IMR-90 (cell line): ENCODE data around the gene SEPTIN10. TPM values are rescaled to one million over a fixed set of nuclear protein-coding genes. Genes with fewer than 3 reads are reported as not detected.

Experiments used
- ATAC-seq: fragments of 200-7000 bp; cut with Tn5 transposase; 2 replicates; pipeline ENCODE4 v1.9.1; 2020; ENCODE audit warnings: low read depth, mild to moderate bottlenecking, moderate library complexity
- BruUV-seq: library from RNA; stranded (reverse); fragments of 400-500 nt; replicated peaks from 2 replicates; lab custom pipeline; 2021; lab: Mats Ljungman, UMichigan
- CTCF ChIA-PET: fragments of 300-600 bp; formaldehyde crosslinking; extraction: SDS; loops from one replicate; lab custom pipeline; 2021; ENCODE audit warnings: antibody characterized with exemption; lab: Yijun Ruan, JAX
- POLR2A ChIA-PET: fragments of 300-600 bp; sonication (Branson Sonifier 250); formaldehyde crosslinking; loops from one replicate; lab custom pipeline; 2022; ENCODE audit warnings: antibody characterized with exemption; ENCODE audit not compliant: unreplicated experiment; lab: Charles Lee
- DNase-seq: peaks from one replicate; pipeline ENCODE4 v3.0.0; 2013
- H2AFZ ChIP-seq: replicated peaks from 2 replicates; pipeline ENCODE3; 2013; ENCODE audit warnings: low read length, mild to moderate bottlenecking; ENCODE audit not compliant: poor library complexity
- H2AK5ac ChIP-seq: 2 replicates; pipeline ENCODE4 v1.6.1; 2013; ENCODE audit warnings: low read depth, low read length, inconsistent platforms
- H2AK9ac ChIP-seq: replicated peaks from 2 replicates; pipeline ENCODE3; 2013; ENCODE audit warnings: mild to moderate bottlenecking, low read depth, low read length, moderate library complexity; ENCODE audit not compliant: poor library complexity
- H2BK120ac ChIP-seq: 2 replicates; pipeline ENCODE4 v1.6.1; 2013; ENCODE audit warnings: low read depth, low read length, inconsistent platforms
- H2BK15ac ChIP-seq: 3 replicates; pipeline ENCODE4 v1.6.1; 2013; ENCODE audit warnings: low read depth, low read length, inconsistent platforms
- H2BK20ac ChIP-seq: 2 replicates; pipeline ENCODE4 v1.6.1; 2013; ENCODE audit warnings: low read depth, mild to moderate bottlenecking, inconsistent platforms, low read length, moderate library complexity
- H2BK5ac ChIP-seq: 2 replicates; pipeline ENCODE4 v1.6.1; 2013; ENCODE audit warnings: mild to moderate bottlenecking, low read depth, low read length, inconsistent platforms; ENCODE audit not compliant: poor library complexity, severe bottlenecking
- H3K14ac ChIP-seq: replicated peaks from 2 replicates; pipeline ENCODE4 v1.6.1; 2013; ENCODE audit warnings: low read depth, low read length, inconsistent platforms
- H3K18ac ChIP-seq: 2 replicates; pipeline ENCODE4 v1.6.1; 2013; ENCODE audit warnings: low read depth, low read length, control low read depth
- H3K23ac ChIP-seq: 2 replicates; pipeline ENCODE4 v1.6.1; 2013; ENCODE audit warnings: low read depth, low read length, inconsistent platforms
- H3K27ac ChIP-seq: 2 replicates; pipeline ENCODE4 v1.5.1; 2013; ENCODE audit warnings: mild to moderate bottlenecking, control low read depth, low read length; ENCODE audit not compliant: insufficient read depth
- H3K27me3 ChIP-seq: 2 replicates; pipeline ENCODE4 v1.6.1; 2013; ENCODE audit warnings: low read length; ENCODE audit not compliant: control insufficient read depth, insufficient read depth
- H3K36me3 ChIP-seq: 2 replicates; pipeline ENCODE4 v1.6.1; 2013; ENCODE audit warnings: low read length, mixed read lengths; ENCODE audit not compliant: control insufficient read depth, insufficient read depth
- H3K4ac ChIP-seq: 2 replicates; pipeline ENCODE4 v1.6.1; 2013; ENCODE audit warnings: low read depth, low read length, inconsistent platforms
- H3K4me1 ChIP-seq: 2 replicates; pipeline ENCODE4 v1.6.1; 2013; ENCODE audit warnings: low read length, mixed read lengths; ENCODE audit not compliant: control insufficient read depth, insufficient read depth
- H3K4me2 ChIP-seq: 2 replicates; pipeline ENCODE4 v1.6.1; 2013; ENCODE audit warnings: low read depth, mild to moderate bottlenecking, control low read depth, low read length, moderate library complexity
- H3K4me3 ChIP-seq: 2 replicates; pipeline ENCODE4 v1.5.1; 2013; ENCODE audit warnings: low read depth, mild to moderate bottlenecking, control low read depth, low read length, moderate library complexity; ENCODE audit not compliant: insufficient read depth
- H3K56ac ChIP-seq: 2 replicates; pipeline ENCODE4 v1.6.1; 2013; ENCODE audit warnings: low read length, inconsistent platforms; ENCODE audit not compliant: insufficient read depth; ENCODE audit errors: extremely low read depth
- H3K79me1 ChIP-seq, 2 experiments: 2 replicates each; pipeline ENCODE4 v1.6.1; 2013; ENCODE audit warnings: low read length in 2 of 2, inconsistent platforms in 1 of 2, low read depth in 1 of 2
- H3K9ac ChIP-seq: 2 replicates; pipeline ENCODE4 v1.6.1; 2013; ENCODE audit warnings: low read depth, low read length, control low read depth
- H3K9me1 ChIP-seq: 2 replicates; pipeline ENCODE4 v1.6.1; 2013; ENCODE audit warnings: low read length, inconsistent platforms; ENCODE audit not compliant: insufficient read depth
- H3K9me3 ChIP-seq: 2 replicates; pipeline ENCODE4 v1.6.1; 2013; ENCODE audit warnings: low read length; ENCODE audit not compliant: control insufficient read depth, insufficient read depth
- H4K20me1 ChIP-seq: 2 replicates; pipeline ENCODE4 v1.6.1; 2013; ENCODE audit warnings: low read length, inconsistent platforms; ENCODE audit not compliant: insufficient read depth
- H4K5ac ChIP-seq: 2 replicates; pipeline ENCODE4 v1.6.1; 2013; ENCODE audit warnings: mild to moderate bottlenecking, low read depth, low read length, control low read depth
- H4K8ac ChIP-seq, 2 experiments: 2 replicates each; pipeline ENCODE4 v1.6.1; 2013; ENCODE audit warnings: low read depth in 2 of 2, low read length in 2 of 2, control low read depth in 1 of 2, inconsistent platforms in 1 of 2
- H4K91ac ChIP-seq: 2 replicates; pipeline ENCODE4 v1.6.1; 2013; ENCODE audit warnings: low read depth, low read length, inconsistent platforms; ENCODE audit not compliant: insufficient read depth
- BHLHE40 ChIP-seq: fragments of 150-350 bp; IDR thresholded peaks from 2 replicates; pipeline ENCODE4 v1.6.1; 2016; ENCODE audit warnings: mild to moderate bottlenecking, low read depth, low read length
- POLR2A ChIP-seq: IDR thresholded peaks from 2 replicates; pipeline ENCODE4 v1.6.1; 2012; ENCODE audit warnings: mild to moderate bottlenecking, low read depth, low read length
- RAD21 ChIP-seq: IDR thresholded peaks from 2 replicates; pipeline ENCODE4 v1.6.1; 2012; ENCODE audit warnings: low read length, improper control_type of control experiment
- RFX5 ChIP-seq: IDR thresholded peaks from 2 replicates; pipeline ENCODE4 v1.8.0; 2012; ENCODE audit warnings: low read depth, mild to moderate bottlenecking, low read length, moderate library complexity
- WGBS, 2 experiments: methylation state at CpG; one replicate each; pipeline versions ENCODE4 v1.1.5 to v1.1.7; 2013; ENCODE audit warnings: missing lambda C conversion rate in 2 of 2; ENCODE audit not compliant: insufficient read length in 1 of 2; ENCODE audit errors: extremely low coverage in 2 of 2; 5-methylcytosine and 5-hydroxymethylcytosine counted together
- dilution Hi-C: fragments of 300-500 bp; cut with HindIII; formaldehyde crosslinking; loops from one replicate; pipeline ENCODE4 v1.14.3; 2018; ENCODE audit warnings: low sequenced_read_pairs; ENCODE audit not compliant: unreplicated experiment
- in situ Hi-C: fragments of 300-500 bp; cut with MboI; formaldehyde crosslinking; loops from 3 replicates; pipeline ENCODE4 v1.14.3; 2019; ENCODE audit warnings: low sequenced_read_pairs, inconsistent platforms, mixed read lengths
- intact Hi-C: fragments of 100-400 bp; cut with micrococcal nuclease; formaldehyde crosslinking; loops from 2 replicates; pipeline ENCODE4 v1.10.0; 2022
- polyA plus RNA-seq, 3 experiments: library from polyadenylated mRNA; depleted of rRNA; stranded (reverse); fragments of >200 nt; gene quantifications; 2 replicates each; pipeline ENCODE4 v1.2.3, GENCODE V29; 2012; ENCODE audit warnings: low replicate concordance in 1 of 3
- total RNA-seq: library from RNA; depleted of rRNA; stranded (reverse); fragments of >200 nt; gene quantifications from 2 replicates; pipeline ENCODE4 v1.2.3, GENCODE V29; 2012
- TF ChIP-seq, protein P1 (sequence below): fragments of 150-350 bp; IDR thresholded peaks from 2 replicates; pipeline ENCODE4 v1.6.1; 2016; ENCODE audit warnings: low read depth, mild to moderate bottlenecking, low read length, moderate library complexity, borderline replicate concordance
- TF ChIP-seq, protein P2 (sequence below): fragments of 150-350 bp; IDR thresholded peaks from 2 replicates; pipeline ENCODE4 v1.6.1; 2017; ENCODE audit warnings: mild to moderate bottlenecking, antibody characterized with exemption, low read length, low read depth

The SEPTIN10 gene
- total and polyA plus RNA-seq, 2 of the 4 experiments (the other 2 are of a cell fraction): 55.4 to 82.6 TPM

DNA sequence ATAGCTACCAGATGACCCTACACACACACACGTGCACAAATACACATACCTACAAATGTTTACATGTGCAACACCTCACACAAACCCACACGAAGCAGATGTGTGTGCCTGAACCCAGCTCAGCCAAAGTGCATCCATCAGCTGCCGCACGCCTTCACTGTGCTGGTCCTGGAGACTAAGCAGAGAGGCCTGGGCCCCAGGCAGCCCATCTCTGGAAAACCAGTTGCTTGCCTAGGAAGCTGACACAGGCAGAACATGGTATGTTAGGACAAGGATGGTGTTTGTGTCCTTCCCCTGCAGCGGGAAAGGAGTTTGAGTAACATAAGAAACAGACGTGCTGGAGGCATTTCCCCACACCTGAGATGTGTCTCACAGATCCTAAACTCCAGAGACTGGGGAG, 86.7 kb downstream of the SEPTIN10 start:
- no peak overlapping the region for H3K4me2 ChIP-seq
- no peak overlapping the region for H2BK15ac ChIP-seq
- dilution Hi-C loops: no loop called here

More for the DNA sequence above, 86.7 kb downstream of the SEPTIN10 start:
- no peaks in the 10 kb centered on the region; the same call in 1 of the 2 replicates for H3K4me1 ChIP-seq
- H4K8ac ChIP-seq: no peak overlapping the region
- in situ Hi-C loops (no loop called here), intact Hi-C loops (no loop called here)
- no peaks in the 10 kb centered on the region for H3K9me3 ChIP-seq
- no peak overlapping the region for H3K4ac ChIP-seq
- ChIA-PET CTCF (interaction anchor here (0.6 kb wide), 1 partner anchor 69 kb away, joined by 5 read pairs; no protein-coding TSS in a partner anchor), POLR2A (no interaction called here)
- H3K27ac ChIP-seq: no peak overlapping the region
- no peak overlapping the region for H3K4me3 ChIP-seq
- TF ChIP-seq, protein P1, sequence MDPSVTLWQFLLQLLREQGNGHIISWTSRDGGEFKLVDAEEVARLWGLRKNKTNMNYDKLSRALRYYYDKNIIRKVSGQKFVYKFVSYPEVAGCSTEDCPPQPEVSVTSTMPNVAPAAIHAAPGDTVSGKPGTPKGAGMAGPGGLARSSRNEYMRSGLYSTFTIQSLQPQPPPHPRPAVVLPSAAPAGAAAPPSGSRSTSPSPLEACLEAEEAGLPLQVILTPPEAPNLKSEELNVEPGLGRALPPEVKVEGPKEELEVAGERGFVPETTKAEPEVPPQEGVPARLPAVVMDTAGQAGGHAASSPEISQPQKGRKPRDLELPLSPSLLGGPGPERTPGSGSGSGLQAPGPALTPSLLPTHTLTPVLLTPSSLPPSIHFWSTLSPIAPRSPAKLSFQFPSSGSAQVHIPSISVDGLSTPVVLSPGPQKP: no peak
- TF ChIP-seq BHLHE40 (no peak), RAD21 (no peak), POLR2A (no peak), RFX5 (no peak)
- TF ChIP-seq, protein P2, sequence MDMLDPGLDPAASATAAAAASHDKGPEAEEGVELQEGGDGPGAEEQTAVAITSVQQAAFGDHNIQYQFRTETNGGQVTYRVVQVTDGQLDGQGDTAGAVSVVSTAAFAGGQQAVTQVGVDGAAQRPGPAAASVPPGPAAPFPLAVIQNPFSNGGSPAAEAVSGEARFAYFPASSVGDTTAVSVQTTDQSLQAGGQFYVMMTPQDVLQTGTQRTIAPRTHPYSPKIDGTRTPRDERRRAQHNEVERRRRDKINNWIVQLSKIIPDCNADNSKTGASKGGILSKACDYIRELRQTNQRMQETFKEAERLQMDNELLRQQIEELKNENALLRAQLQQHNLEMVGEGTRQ: no peak
- no peak overlapping the region for H3K9ac ChIP-seq
- H2AK9ac ChIP-seq: no peak overlapping the region
- 0 out of 2 replicates have a peak, but pooled peaks cover 3% of the 10 kb centered on the region for H3K9me1 ChIP-seq
- no peak overlapping the region for H2BK120ac ChIP-seq
- WGBS, 2 experiments: 93% methylated on average over 3 of the region's 6 CpGs; no CpG with 5 or more reads in 1 of the 2 experiments
- DNase-seq (no peak), ATAC-seq (no peak)
- no peak overlapping the region for H4K91ac ChIP-seq
- H3K23ac ChIP-seq: no peak overlapping the region
- H2AFZ ChIP-seq: no peak overlapping the region
- no peak overlapping the region for H4K5ac ChIP-seq
- H3K36me3 ChIP-seq: no peaks in the 10 kb centered on the region
- H4K20me1 ChIP-seq: no peaks in the 10 kb centered on the region
- H2BK5ac ChIP-seq: no peak overlapping the region
- no peak overlapping the region for H2BK20ac ChIP-seq
- H3K56ac ChIP-seq: no peak overlapping the region
- H3K18ac ChIP-seq: no peak overlapping the region
- BruUV-seq: no TSS peak
- H3K27me3 ChIP-seq: peaks cover 34% of the 10 kb centered on the region
- no peak overlapping the region for H3K14ac ChIP-seq
- H3K79me1 ChIP-seq: no peaks in the 10 kb centered on the region
- H2AK5ac ChIP-seq: no peak overlapping the region
